HAP-1 (cell line): Measurements from ENCODE around the gene VAPA.

ENCODE experiments used
- DNase-seq, 2 experiments: peaks; one replicate each; pipeline ENCODE4 v3.0.0-alpha.2; 2016 to 2020; ENCODE audit warnings: low spot score in 2 of 2
- H3K27me3 ChIP-seq: fragments of 250-450 bp; sonication (Bioruptor Pico); 2 replicates; pipeline ENCODE4 v1.5.1; 2020; ENCODE audit warnings: low read depth, mild to moderate bottlenecking, moderate library complexity
- H3K36me3 ChIP-seq: fragments of 250-450 bp; sonication (Bioruptor Pico); replicated peaks from 2 replicates; pipeline ENCODE4 v1.5.1; 2020; ENCODE audit warnings: mild to moderate bottlenecking
- H3K4me1 ChIP-seq: fragments of 250-450 bp; sonication (Bioruptor Pico); 2 replicates; pipeline ENCODE4 v1.5.1; 2020; ENCODE audit warnings: mild to moderate bottlenecking
- H3K4me3 ChIP-seq: fragments of 250-450 bp; sonication (Bioruptor Pico); 2 replicates; pipeline ENCODE4 v1.5.1; 2020; ENCODE audit warnings: mild to moderate bottlenecking, moderate library complexity
- H3K9me3 ChIP-seq: fragments of 250-450 bp; sonication (Bioruptor Pico); 2 replicates; pipeline ENCODE4 v1.5.1; 2020; ENCODE audit warnings: mild to moderate bottlenecking, moderate library complexity
- in situ Hi-C: fragments of 300-500 bp; cut with MboI; formaldehyde crosslinking; loops from 3 replicates; pipeline ENCODE4 v1.14.3; 2020; ENCODE audit warnings: low sequenced_read_pairs, inconsistent platforms, mixed read lengths

Gene VAPA

DNA sequence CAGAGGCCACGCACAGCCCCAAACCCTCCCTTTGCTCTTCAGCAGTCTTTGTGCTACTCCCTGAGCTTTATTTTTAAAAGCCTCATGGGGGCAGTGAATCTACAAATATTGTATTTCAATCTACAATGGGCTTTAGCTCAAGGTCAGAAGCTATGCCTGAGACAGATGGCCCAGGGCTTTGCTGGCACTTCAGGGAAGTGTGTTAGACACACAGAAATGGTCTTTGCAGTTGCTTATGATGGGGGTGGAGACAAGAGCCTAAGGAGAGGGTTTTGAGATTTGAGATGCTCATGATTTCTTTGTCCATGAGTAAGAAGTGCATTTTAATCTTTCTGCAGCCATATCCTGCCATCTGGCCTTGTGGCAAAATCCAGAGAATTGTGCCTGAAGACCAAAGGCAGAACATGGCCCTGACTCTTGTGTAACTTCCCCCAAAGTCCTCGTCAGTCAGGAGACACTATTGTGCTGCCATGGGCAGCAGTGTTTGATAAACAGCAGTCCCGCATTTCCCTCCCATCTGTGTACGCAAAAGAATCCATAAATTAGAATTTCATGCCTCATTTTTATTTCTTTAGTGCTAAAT lies 92.6 kb downstream of the VAPA start:
- DNase-seq, result no peak
- in situ Hi-C loops, result no loop called here
- H3K4me3 ChIP-seq, result no peak overlapping the region
- no peaks in the 10 kb centered on the region for H3K36me3 ChIP-seq
- H3K9me3 ChIP-seq, result no peaks in the 10 kb centered on the region
- H3K27me3 ChIP-seq, result 0 out of 2 replicates have a peak, but pooled peaks cover 4% of the 10 kb centered on the region
- H3K4me1 ChIP-seq, result no peaks in the 10 kb centered on the region

DNA sequence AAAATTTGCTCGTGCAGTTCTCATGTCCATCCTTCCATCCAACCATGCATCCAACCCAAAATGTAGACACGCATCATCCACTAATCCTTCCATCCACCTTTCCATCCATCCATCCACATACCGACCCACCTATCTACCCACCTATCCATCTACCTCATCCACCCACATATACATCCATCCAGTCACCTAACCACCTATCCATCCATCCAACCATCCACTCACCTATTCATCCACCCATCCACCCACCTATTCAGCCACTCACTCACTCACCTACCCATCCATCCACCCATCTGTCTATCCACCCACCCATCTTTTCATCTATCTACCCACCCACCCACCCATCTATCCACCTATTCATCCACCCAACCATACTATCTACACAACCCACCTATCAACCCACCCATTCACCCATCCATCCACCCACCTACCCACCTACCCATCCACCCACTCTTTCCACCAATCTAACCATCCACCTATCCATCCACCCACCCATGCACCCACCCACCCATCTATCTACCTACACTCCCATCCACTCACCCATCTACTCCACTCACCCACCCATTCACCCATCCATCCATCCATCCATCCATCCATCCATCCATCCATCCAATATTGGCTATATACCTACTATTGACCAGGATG lies 94.3 kb downstream of the VAPA start:
- Histone ChIP-seq H3K4me3 (no peak overlapping the region), H3K36me3 (no peaks in the 10 kb centered on the region), H3K27me3 (peaks cover 4% of the 10 kb centered on the region; the same call in 1 of the 2 replicates), H3K9me3 (no peaks in the 10 kb centered on the region), H3K4me1 (no peaks in the 10 kb centered on the region)
- DNase-seq, result no peak
- in situ Hi-C loops, result no loop called here
